IMR-90 (cell line): ENCODE results near the gene RALGPS1. TPM values are rescaled to one million over a fixed set of nuclear protein-coding genes. Genes with fewer than 3 reads are reported as not detected.

Source experiments
- ATAC-seq: fragments of 200-7000 bp; cut with Tn5 transposase; 2 replicates; pipeline ENCODE4 v1.9.1; 2020; ENCODE audit warnings: low read depth, mild to moderate bottlenecking, moderate library complexity
- BruUV-seq: library from RNA; stranded (reverse); fragments of 400-500 nt; replicated peaks from 2 replicates; lab custom pipeline; 2021; lab: Mats Ljungman, UMichigan
- CTCF ChIA-PET: fragments of 300-600 bp; formaldehyde crosslinking; extraction: SDS; loops from one replicate; lab custom pipeline; 2021; ENCODE audit warnings: antibody characterized with exemption; lab: Yijun Ruan, JAX
- POLR2A ChIA-PET: fragments of 300-600 bp; sonication (Branson Sonifier 250); formaldehyde crosslinking; loops from one replicate; lab custom pipeline; 2022; ENCODE audit warnings: antibody characterized with exemption; ENCODE audit not compliant: unreplicated experiment; lab: Charles Lee
- DNase-seq: peaks from one replicate; pipeline ENCODE4 v3.0.0; 2013
- H2AFZ ChIP-seq: replicated peaks from 2 replicates; pipeline ENCODE3; 2013; ENCODE audit warnings: low read length, mild to moderate bottlenecking; ENCODE audit not compliant: poor library complexity
- H2AK5ac ChIP-seq: 2 replicates; pipeline ENCODE4 v1.6.1; 2013; ENCODE audit warnings: low read depth, low read length, inconsistent platforms
- H2AK9ac ChIP-seq: replicated peaks from 2 replicates; pipeline ENCODE3; 2013; ENCODE audit warnings: mild to moderate bottlenecking, low read depth, low read length, moderate library complexity; ENCODE audit not compliant: poor library complexity
- H2BK120ac ChIP-seq: 2 replicates; pipeline ENCODE4 v1.6.1; 2013; ENCODE audit warnings: low read depth, low read length, inconsistent platforms
- H2BK15ac ChIP-seq: 3 replicates; pipeline ENCODE4 v1.6.1; 2013; ENCODE audit warnings: low read depth, low read length, inconsistent platforms
- H2BK20ac ChIP-seq: 2 replicates; pipeline ENCODE4 v1.6.1; 2013; ENCODE audit warnings: low read depth, mild to moderate bottlenecking, inconsistent platforms, low read length, moderate library complexity
- H2BK5ac ChIP-seq: 2 replicates; pipeline ENCODE4 v1.6.1; 2013; ENCODE audit warnings: mild to moderate bottlenecking, low read depth, low read length, inconsistent platforms; ENCODE audit not compliant: poor library complexity, severe bottlenecking
- H3K14ac ChIP-seq: replicated peaks from 2 replicates; pipeline ENCODE4 v1.6.1; 2013; ENCODE audit warnings: low read depth, low read length, inconsistent platforms
- H3K18ac ChIP-seq: 2 replicates; pipeline ENCODE4 v1.6.1; 2013; ENCODE audit warnings: low read depth, low read length, control low read depth
- H3K23ac ChIP-seq: 2 replicates; pipeline ENCODE4 v1.6.1; 2013; ENCODE audit warnings: low read depth, low read length, inconsistent platforms
- H3K27ac ChIP-seq: 2 replicates; pipeline ENCODE4 v1.5.1; 2013; ENCODE audit warnings: mild to moderate bottlenecking, control low read depth, low read length; ENCODE audit not compliant: insufficient read depth
- H3K27me3 ChIP-seq: 2 replicates; pipeline ENCODE4 v1.6.1; 2013; ENCODE audit warnings: low read length; ENCODE audit not compliant: control insufficient read depth, insufficient read depth
- H3K36me3 ChIP-seq: 2 replicates; pipeline ENCODE4 v1.6.1; 2013; ENCODE audit warnings: low read length, mixed read lengths; ENCODE audit not compliant: control insufficient read depth, insufficient read depth
- H3K4ac ChIP-seq: 2 replicates; pipeline ENCODE4 v1.6.1; 2013; ENCODE audit warnings: low read depth, low read length, inconsistent platforms
- H3K4me1 ChIP-seq: 2 replicates; pipeline ENCODE4 v1.6.1; 2013; ENCODE audit warnings: low read length, mixed read lengths; ENCODE audit not compliant: control insufficient read depth, insufficient read depth
- H3K4me2 ChIP-seq: 2 replicates; pipeline ENCODE4 v1.6.1; 2013; ENCODE audit warnings: low read depth, mild to moderate bottlenecking, control low read depth, low read length, moderate library complexity
- H3K4me3 ChIP-seq: 2 replicates; pipeline ENCODE4 v1.5.1; 2013; ENCODE audit warnings: low read depth, mild to moderate bottlenecking, control low read depth, low read length, moderate library complexity; ENCODE audit not compliant: insufficient read depth
- H3K56ac ChIP-seq: 2 replicates; pipeline ENCODE4 v1.6.1; 2013; ENCODE audit warnings: low read length, inconsistent platforms; ENCODE audit not compliant: insufficient read depth; ENCODE audit errors: extremely low read depth
- H3K79me1 ChIP-seq, 2 experiments: 2 replicates each; pipeline ENCODE4 v1.6.1; 2013; ENCODE audit warnings: low read length in 2 of 2, inconsistent platforms in 1 of 2, low read depth in 1 of 2
- H3K9ac ChIP-seq: 2 replicates; pipeline ENCODE4 v1.6.1; 2013; ENCODE audit warnings: low read depth, low read length, control low read depth
- H3K9me1 ChIP-seq: 2 replicates; pipeline ENCODE4 v1.6.1; 2013; ENCODE audit warnings: low read length, inconsistent platforms; ENCODE audit not compliant: insufficient read depth
- H3K9me3 ChIP-seq: 2 replicates; pipeline ENCODE4 v1.6.1; 2013; ENCODE audit warnings: low read length; ENCODE audit not compliant: control insufficient read depth, insufficient read depth
- H4K20me1 ChIP-seq: 2 replicates; pipeline ENCODE4 v1.6.1; 2013; ENCODE audit warnings: low read length, inconsistent platforms; ENCODE audit not compliant: insufficient read depth
- H4K5ac ChIP-seq: 2 replicates; pipeline ENCODE4 v1.6.1; 2013; ENCODE audit warnings: mild to moderate bottlenecking, low read depth, low read length, control low read depth
- H4K8ac ChIP-seq, 2 experiments: 2 replicates each; pipeline ENCODE4 v1.6.1; 2013; ENCODE audit warnings: low read depth in 2 of 2, low read length in 2 of 2, control low read depth in 1 of 2, inconsistent platforms in 1 of 2
- H4K91ac ChIP-seq: 2 replicates; pipeline ENCODE4 v1.6.1; 2013; ENCODE audit warnings: low read depth, low read length, inconsistent platforms; ENCODE audit not compliant: insufficient read depth
- BHLHE40 ChIP-seq: fragments of 150-350 bp; IDR thresholded peaks from 2 replicates; pipeline ENCODE4 v1.6.1; 2016; ENCODE audit warnings: mild to moderate bottlenecking, low read depth, low read length
- CEBPB ChIP-seq: IDR thresholded peaks from 2 replicates; pipeline ENCODE4 v1.6.1; 2012; ENCODE audit warnings: low read depth, low read length, improper control_type of control experiment
- CHD1 ChIP-seq: IDR thresholded peaks from 2 replicates; pipeline ENCODE4 v1.6.1; 2012; ENCODE audit warnings: low read depth, low read length, improper control_type of control experiment
- FOS ChIP-seq: fragments of 150-350 bp; IDR thresholded peaks from 2 replicates; pipeline ENCODE4 v1.6.1; 2016; ENCODE audit warnings: low read depth, low read length
- MAFK ChIP-seq: IDR thresholded peaks from 2 replicates; pipeline ENCODE4 v1.6.1; 2012; ENCODE audit warnings: low read depth, low read length, improper control_type of control experiment
- MAZ ChIP-seq: IDR thresholded peaks from 2 replicates; pipeline ENCODE4 v1.6.1; 2012; ENCODE audit warnings: low read depth, mild to moderate bottlenecking, low read length, improper control_type of control experiment, moderate library complexity, borderline replicate concordance
- MXI1 ChIP-seq: IDR thresholded peaks from 2 replicates; pipeline ENCODE4 v1.6.1; 2012; ENCODE audit warnings: low read depth, mild to moderate bottlenecking, low read length, moderate library complexity, borderline replicate concordance
- POLR2A ChIP-seq: IDR thresholded peaks from 2 replicates; pipeline ENCODE4 v1.6.1; 2012; ENCODE audit warnings: mild to moderate bottlenecking, low read depth, low read length
- RFX5 ChIP-seq: IDR thresholded peaks from 2 replicates; pipeline ENCODE4 v1.8.0; 2012; ENCODE audit warnings: low read depth, mild to moderate bottlenecking, low read length, moderate library complexity
- SMC3 ChIP-seq: fragments of 150-350 bp; IDR thresholded peaks from 2 replicates; pipeline ENCODE4 v1.6.1; 2016; ENCODE audit warnings: low read depth, mild to moderate bottlenecking, antibody characterized with exemption, low read length, moderate library complexity
- WGBS, 2 experiments: methylation state at CpG; one replicate each; pipeline versions ENCODE4 v1.1.5 to v1.1.7; 2013; ENCODE audit warnings: missing lambda C conversion rate in 2 of 2; ENCODE audit not compliant: insufficient read length in 1 of 2; ENCODE audit errors: extremely low coverage in 2 of 2; 5-methylcytosine and 5-hydroxymethylcytosine counted together
- dilution Hi-C: fragments of 300-500 bp; cut with HindIII; formaldehyde crosslinking; loops from one replicate; pipeline ENCODE4 v1.14.3; 2018; ENCODE audit warnings: low sequenced_read_pairs; ENCODE audit not compliant: unreplicated experiment
- in situ Hi-C: fragments of 300-500 bp; cut with MboI; formaldehyde crosslinking; loops from 3 replicates; pipeline ENCODE4 v1.14.3; 2019; ENCODE audit warnings: low sequenced_read_pairs, inconsistent platforms, mixed read lengths
- intact Hi-C: fragments of 100-400 bp; cut with micrococcal nuclease; formaldehyde crosslinking; loops from 2 replicates; pipeline ENCODE4 v1.10.0; 2022
- polyA plus RNA-seq, 3 experiments: library from polyadenylated mRNA; depleted of rRNA; stranded (reverse); fragments of >200 nt; gene quantifications; 2 replicates each; pipeline ENCODE4 v1.2.3, GENCODE V29; 2012; ENCODE audit warnings: low replicate concordance in 1 of 3
- total RNA-seq: library from RNA; depleted of rRNA; stranded (reverse); fragments of >200 nt; gene quantifications from 2 replicates; pipeline ENCODE4 v1.2.3, GENCODE V29; 2012
- TF ChIP-seq, protein P1 (sequence below): fragments of 150-350 bp; IDR thresholded peaks from 2 replicates; pipeline ENCODE4 v1.6.1; 2017; ENCODE audit warnings: mild to moderate bottlenecking, antibody characterized with exemption, low read length, low read depth
- TF ChIP-seq, protein P2 (sequence below): conservative IDR thresholded peaks from 2 replicates; pipeline ENCODE4 v1.5.1; 2012; ENCODE audit warnings: mild to moderate bottlenecking, low read depth, low read length, improper control_type of control experiment

The RALGPS1 gene
- total and polyA plus RNA-seq, 2 of the 4 experiments (the other 2 are of a cell fraction), result 0.90 to 2.8 TPM

DNA sequence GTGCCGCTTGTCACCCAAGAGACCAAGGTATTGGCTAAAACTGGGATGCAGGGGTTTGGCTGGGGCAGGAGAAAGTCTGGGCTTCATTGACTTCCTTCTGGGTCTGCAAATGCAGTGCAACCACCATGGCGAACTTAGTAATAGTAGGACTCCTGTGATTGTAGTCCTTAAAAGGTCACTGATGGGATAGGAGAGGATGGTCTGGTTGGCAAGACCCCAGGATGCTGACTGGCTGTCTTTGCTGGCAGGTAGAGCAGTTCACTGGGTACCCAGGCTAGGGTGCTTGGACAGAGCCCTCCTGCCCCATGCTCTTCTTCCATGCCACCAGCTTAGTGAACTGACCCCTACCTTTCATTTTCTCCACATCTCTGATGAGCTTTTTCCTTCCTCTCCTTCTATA lies 170.6 kb downstream of the RALGPS1 start:
- POLR2A ChIA-PET, result no interaction called here
- Histone ChIP-seq H3K18ac (no peak overlapping the region), H2AK9ac (no peak overlapping the region), H3K56ac (no peak overlapping the region), H4K5ac (no peak overlapping the region), H2BK15ac (no peak overlapping the region), H3K23ac (no peak overlapping the region), H3K4ac (no peak overlapping the region), H3K4me1 (no peaks in the 10 kb centered on the region), H3K9me3 (no peaks in the 10 kb centered on the region), H3K14ac (no peak overlapping the region), H2AFZ (no peak overlapping the region), H3K27me3 (no peaks in the 10 kb centered on the region), H3K36me3 (peaks cover 25% of the 10 kb centered on the region), H2BK120ac (no peak overlapping the region), H3K9ac (no peak overlapping the region), H4K20me1 (no peaks in the 10 kb centered on the region), H3K4me3 (no peak overlapping the region), H3K79me1 (no peaks in the 10 kb centered on the region), H2AK5ac (no peak overlapping the region), H3K9me1 (no peaks in the 10 kb centered on the region), H3K4me2 (no peak overlapping the region), H4K91ac (no peak overlapping the region), H4K8ac (no peak overlapping the region), H3K27ac (no peak overlapping the region), H2BK5ac (no peak overlapping the region), H2BK20ac (no peak overlapping the region)
- no peak for ATAC-seq
- intact Hi-C loops, result no loop called here
- BruUV-seq, result no TSS peak
- in situ Hi-C loops, result no loop called here
- CTCF ChIA-PET, result interaction anchor here (0.6 kb wide), 1 partner anchor 74 kb away, joined by 7 read pairs; no protein-coding TSS in a partner anchor
- TF ChIP-seq SMC3 (no peak), POLR2A (no peak), MAFK (no peak), CEBPB (no peak), FOS (no peak), CHD1 (no peak), RFX5 (no peak), MAZ (no peak), MXI1 (no peak), BHLHE40 (no peak)
- TF ChIP-seq, protein P1, sequence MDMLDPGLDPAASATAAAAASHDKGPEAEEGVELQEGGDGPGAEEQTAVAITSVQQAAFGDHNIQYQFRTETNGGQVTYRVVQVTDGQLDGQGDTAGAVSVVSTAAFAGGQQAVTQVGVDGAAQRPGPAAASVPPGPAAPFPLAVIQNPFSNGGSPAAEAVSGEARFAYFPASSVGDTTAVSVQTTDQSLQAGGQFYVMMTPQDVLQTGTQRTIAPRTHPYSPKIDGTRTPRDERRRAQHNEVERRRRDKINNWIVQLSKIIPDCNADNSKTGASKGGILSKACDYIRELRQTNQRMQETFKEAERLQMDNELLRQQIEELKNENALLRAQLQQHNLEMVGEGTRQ, result no peak
- TF ChIP-seq, protein P2, sequence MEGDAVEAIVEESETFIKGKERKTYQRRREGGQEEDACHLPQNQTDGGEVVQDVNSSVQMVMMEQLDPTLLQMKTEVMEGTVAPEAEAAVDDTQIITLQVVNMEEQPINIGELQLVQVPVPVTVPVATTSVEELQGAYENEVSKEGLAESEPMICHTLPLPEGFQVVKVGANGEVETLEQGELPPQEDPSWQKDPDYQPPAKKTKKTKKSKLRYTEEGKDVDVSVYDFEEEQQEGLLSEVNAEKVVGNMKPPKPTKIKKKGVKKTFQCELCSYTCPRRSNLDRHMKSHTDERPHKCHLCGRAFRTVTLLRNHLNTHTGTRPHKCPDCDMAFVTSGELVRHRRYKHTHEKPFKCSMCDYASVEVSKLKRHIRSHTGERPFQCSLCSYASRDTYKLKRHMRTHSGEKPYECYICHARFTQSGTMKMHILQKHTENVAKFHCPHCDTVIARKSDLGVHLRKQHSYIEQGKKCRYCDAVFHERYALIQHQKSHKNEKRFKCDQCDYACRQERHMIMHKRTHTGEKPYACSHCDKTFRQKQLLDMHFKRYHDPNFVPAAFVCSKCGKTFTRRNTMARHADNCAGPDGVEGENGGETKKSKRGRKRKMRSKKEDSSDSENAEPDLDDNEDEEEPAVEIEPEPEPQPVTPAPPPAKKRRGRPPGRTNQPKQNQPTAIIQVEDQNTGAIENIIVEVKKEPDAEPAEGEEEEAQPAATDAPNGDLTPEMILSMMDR, result no peak
- no peak for DNase-seq
- dilution Hi-C loops, result no loop called here
- no CpG with 5 or more reads among the region's 2 CpGs for WGBS, 2 experiments
